B cell (primary cell): Measurements from ENCODE around the gene ARHGAP12. TPM values are rescaled to one million over a fixed set of nuclear protein-coding genes. Genes with fewer than 3 reads are reported as not detected.

Experiments used
- ATAC-seq: fragments of 200-7000 bp; cut with Tn5 transposase; one replicate; pipeline ENCODE4 v1.10.0; 2021; ENCODE audit warnings: low read depth, mild to moderate bottlenecking, moderate number of reproducible peaks, moderate library complexity
- CTCF ChIA-PET: fragments of 350-600 bp; sonication (Branson Sonifier 250); formaldehyde crosslinking; loops from one replicate; lab custom pipeline; 2021; ENCODE audit warnings: antibody characterized with exemption, inconsistent platforms; lab: Charles Lee
- POLR2A ChIA-PET: fragments of 350-600 bp; sonication (Branson Sonifier 250); formaldehyde crosslinking; loops from one replicate; lab custom pipeline; 2021; ENCODE audit warnings: antibody characterized with exemption; lab: Charles Lee
- DNase-seq: peaks from one replicate; pipeline ENCODE4 v3.0.0; 2013
- H2AFZ ChIP-seq: 2 replicates; pipeline ENCODE4 v1.6.1; 2012; ENCODE audit warnings: mild to moderate bottlenecking, low read depth, low read length; ENCODE audit not compliant: insufficient read depth, poor library complexity, severe bottlenecking
- H3K27ac ChIP-seq, 2 donors: 1 replicate in 1 of 2; 2 replicates in 1 of 2; pipeline ENCODE4 v1.5.1; 2012 to 2013; ENCODE audit warnings: low read length in 2 of 2, mild to moderate bottlenecking in 2 of 2, moderate library complexity in 1 of 2
- H3K27me3 ChIP-seq, 4 experiments: fragments of 200-600 bp in 1 of 4; sonication (generic) in 1 of 4; replicated peaks in 1 of 4; 1 replicate in 2 of 4; 2 replicates in 2 of 4; pipeline versions ENCODE4 v1.6.1 to v1.7.0; 2013 to 2016; ENCODE audit warnings: low read length in 3 of 4, mild to moderate bottlenecking in 2 of 4, mixed read lengths in 1 of 4, moderate library complexity in 1 of 4; ENCODE audit not compliant: insufficient read depth in 4 of 4, control insufficient read depth in 3 of 4; ENCODE audit errors: control extremely low read depth in 1 of 4
- H3K36me3 ChIP-seq, 2 experiments: replicated peaks in 1 of 2; 1 replicate in 1 of 2; 2 replicates in 1 of 2; pipeline versions ENCODE4 v1.6.1 to v1.7.1; 2013; ENCODE audit warnings: low read length in 1 of 2; ENCODE audit not compliant: insufficient read depth in 2 of 2, control insufficient read depth in 1 of 2; ENCODE audit errors: control extremely low read depth in 1 of 2, extremely low read depth in 1 of 2
- H3K4me1 ChIP-seq, 2 donors: fragments of 200-600 bp in 1 of 2; sonication (generic) in 1 of 2; 1 replicate in 1 of 2; 2 replicates in 1 of 2; pipeline versions ENCODE4 v1.5.1 to v1.6.1; 2013 to 2017; ENCODE audit warnings: low read length in 2 of 2; ENCODE audit not compliant: control insufficient read depth in 2 of 2, insufficient read depth in 2 of 2
- H3K4me2 ChIP-seq: replicated peaks from 2 replicates; pipeline ENCODE3; 2012; ENCODE audit warnings: mild to moderate bottlenecking, low read depth, low read length; ENCODE audit not compliant: poor library complexity, severe bottlenecking
- H3K4me3 ChIP-seq, 5 experiments: fragments of 200-600 bp in 1 of 5; sonication (generic) in 1 of 5; 1 replicate in 3 of 5; 2 replicates in 2 of 5; pipeline versions ENCODE4 v1.5.1 to v1.7.0; 2011 to 2016; ENCODE audit warnings: low read length in 4 of 5, mild to moderate bottlenecking in 4 of 5, low read depth in 2 of 5, control low read depth in 1 of 5, moderate library complexity in 1 of 5; ENCODE audit not compliant: insufficient read depth in 1 of 5; ENCODE audit errors: control extremely low read depth in 1 of 5, extremely low read depth in 1 of 5
- H3K79me2 ChIP-seq: fragments of 200-600 bp; sonication (generic); one replicate; pipeline ENCODE4 v1.6.0; 2016; ENCODE audit warnings: low read length; ENCODE audit not compliant: control insufficient read depth, insufficient read depth
- H3K9ac ChIP-seq: fragments of 200-600 bp; sonication (generic); 2 replicates; pipeline ENCODE4 v1.6.1; 2017; ENCODE audit warnings: mild to moderate bottlenecking, low read length, moderate library complexity
- H3K9me3 ChIP-seq, 3 donors: one replicate each; pipeline versions ENCODE4 v1.6.1 to v1.7.1; 2013; ENCODE audit warnings: low read length in 2 of 3; ENCODE audit not compliant: control insufficient read depth in 2 of 3, insufficient read depth in 1 of 3; ENCODE audit errors: control extremely low read depth in 1 of 3
- H4K20me1 ChIP-seq: 2 replicates; pipeline ENCODE4 v1.6.0; 2012; ENCODE audit warnings: mild to moderate bottlenecking, low read length; ENCODE audit not compliant: insufficient read depth, control insufficient read depth, poor library complexity, severe bottlenecking
- H3K27ac Mint-ChIP-seq: one replicate; pipeline ENCODE4 v1.8.0; 2021; ENCODE audit warnings: mixed read lengths
- H3K27me3 Mint-ChIP-seq: one replicate; pipeline ENCODE4 v1.8.0; 2021; ENCODE audit warnings: mixed read lengths
- H3K4me1 Mint-ChIP-seq: one replicate; pipeline ENCODE4 v1.8.0; 2021; ENCODE audit warnings: mixed read lengths
- H3K4me3 Mint-ChIP-seq: one replicate; pipeline ENCODE4 v1.8.0; 2021; ENCODE audit warnings: mixed read lengths
- H3K9me3 Mint-ChIP-seq: one replicate; pipeline ENCODE4 v1.8.0; 2022; ENCODE audit warnings: mixed read lengths; ENCODE audit not compliant: insufficient read depth
- EZH2 ChIP-seq: IDR thresholded peaks from 2 replicates; pipeline ENCODE4 v1.6.1; 2012; ENCODE audit warnings: borderline replicate concordance, low read depth, mild to moderate bottlenecking, moderate library complexity, low read length; ENCODE audit not compliant: insufficient read depth, poor library complexity, severe bottlenecking
- WGBS: methylation state at CpG from one replicate; pipeline ENCODE4 v1.1.5; 2013; ENCODE audit warnings: missing lambda C conversion rate; ENCODE audit not compliant: insufficient coverage; 5-methylcytosine and 5-hydroxymethylcytosine counted together
- intact Hi-C: fragments of 100-400 bp; cut with micrococcal nuclease; formaldehyde crosslinking; loops from one replicate; pipeline ENCODE4 v1.10.0; 2022
- polyA plus RNA-seq: library from polyadenylated mRNA; depleted of rRNA; stranded (reverse); fragments of >200 nt; gene quantifications from 2 replicates; pipeline ENCODE4 v1.2.3, GENCODE V29; 2012
- total RNA-seq, 2 donors: library from RNA; stranded (reverse); fragments of 120-200 nt in 1 of 2; gene quantifications; 1 replicate in 1 of 2; 2 replicates in 1 of 2; pipeline versions ENCODE4 v1.2.3 to v1.2.4, GENCODE V29; 2013 to 2022
- TF ChIP-seq, protein P1 (sequence below): fragments of 200-600 bp; IDR thresholded peaks from one replicate; pipeline ENCODE4 v1.8.0; 2022; ENCODE audit warnings: antibody characterized with exemption, mild to moderate bottlenecking

The ARHGAP12 gene
- total and polyA plus RNA-seq, 2 donors (not counting 1 experiment from before 2014, with no cell fraction given), result 12.3 to 45.3 TPM

DNA sequence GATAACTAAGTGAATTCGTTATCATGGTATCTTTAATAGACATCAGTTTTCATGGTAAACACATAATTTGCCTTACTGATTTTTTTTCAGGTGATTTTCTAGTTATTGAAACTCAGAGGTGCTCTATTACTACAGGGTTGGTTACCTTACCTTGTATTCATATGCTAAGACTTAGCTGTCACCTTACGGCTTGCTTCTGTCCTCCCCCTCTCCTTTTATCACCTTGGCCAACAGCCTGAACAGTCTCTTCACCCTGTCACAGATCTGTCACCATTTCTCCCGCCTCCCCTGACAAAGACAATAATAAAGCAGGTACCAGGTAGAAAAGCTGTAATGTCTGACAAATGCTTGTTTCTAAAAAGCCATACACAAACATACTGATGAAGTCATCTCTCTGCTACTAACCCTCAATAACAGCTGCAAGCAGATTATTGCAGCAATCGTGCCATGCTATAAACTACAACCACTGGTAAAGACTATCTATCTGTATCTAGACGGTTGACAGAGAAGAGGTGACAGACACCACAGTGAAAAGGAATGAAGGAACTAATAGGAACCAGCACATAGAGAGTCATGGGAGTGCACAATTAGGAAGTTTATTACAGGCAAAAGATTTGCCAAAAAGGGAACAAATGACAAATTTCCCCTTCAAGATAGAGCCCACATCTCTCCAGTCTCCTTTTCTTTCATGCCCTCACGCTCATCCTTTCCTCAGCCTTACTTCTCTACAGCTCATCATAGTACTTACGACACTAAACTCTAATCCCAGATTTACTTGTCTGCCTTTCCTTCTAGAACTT lies 57.2 kb downstream of the ARHGAP12 start:
- no peaks in the 10 kb centered on the region for H3K27me3 ChIP-seq
- peaks cover under 1 to 4% of the 10 kb centered on the region in 2 donors for H3K4me1 ChIP-seq
- H2AFZ ChIP-seq, result no peak overlapping the region
- H4K20me1 ChIP-seq, result peaks cover 55% of the 10 kb centered on the region
- no peak overlapping the region for H3K9ac ChIP-seq
- intact Hi-C loops, result no loop called here
- H3K27ac Mint-ChIP-seq, result no peak overlapping the region
- H3K9me3 ChIP-seq, result no peaks in the 10 kb centered on the region
- H3K79me2 ChIP-seq, result peaks cover 76% of the 10 kb centered on the region
- no peak overlapping the region for H3K4me3 Mint-ChIP-seq
- no peaks in the 10 kb centered on the region for H3K9me3 Mint-ChIP-seq
- DNase-seq (no peak), ATAC-seq (no peak)
- WGBS, result 93% methylated on average over 4 of the region's 7 CpGs
- peaks cover 2% of the 10 kb centered on the region for H3K4me1 Mint-ChIP-seq
- CTCF ChIA-PET, result interaction anchor here (3.2 kb wide), 1 partner anchor 9 kb away, joined by 14 read pairs; no protein-coding TSS in a partner anchor
- H3K27me3 Mint-ChIP-seq, result no peaks in the 10 kb centered on the region
- no peak overlapping the region for H3K27ac ChIP-seq
- H3K36me3 ChIP-seq, result no peaks in the 10 kb centered on the region
- TF ChIP-seq, protein P1, sequence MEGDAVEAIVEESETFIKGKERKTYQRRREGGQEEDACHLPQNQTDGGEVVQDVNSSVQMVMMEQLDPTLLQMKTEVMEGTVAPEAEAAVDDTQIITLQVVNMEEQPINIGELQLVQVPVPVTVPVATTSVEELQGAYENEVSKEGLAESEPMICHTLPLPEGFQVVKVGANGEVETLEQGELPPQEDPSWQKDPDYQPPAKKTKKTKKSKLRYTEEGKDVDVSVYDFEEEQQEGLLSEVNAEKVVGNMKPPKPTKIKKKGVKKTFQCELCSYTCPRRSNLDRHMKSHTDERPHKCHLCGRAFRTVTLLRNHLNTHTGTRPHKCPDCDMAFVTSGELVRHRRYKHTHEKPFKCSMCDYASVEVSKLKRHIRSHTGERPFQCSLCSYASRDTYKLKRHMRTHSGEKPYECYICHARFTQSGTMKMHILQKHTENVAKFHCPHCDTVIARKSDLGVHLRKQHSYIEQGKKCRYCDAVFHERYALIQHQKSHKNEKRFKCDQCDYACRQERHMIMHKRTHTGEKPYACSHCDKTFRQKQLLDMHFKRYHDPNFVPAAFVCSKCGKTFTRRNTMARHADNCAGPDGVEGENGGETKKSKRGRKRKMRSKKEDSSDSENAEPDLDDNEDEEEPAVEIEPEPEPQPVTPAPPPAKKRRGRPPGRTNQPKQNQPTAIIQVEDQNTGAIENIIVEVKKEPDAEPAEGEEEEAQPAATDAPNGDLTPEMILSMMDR, result no peak
- no peak for TF ChIP-seq EZH2
- no peak overlapping the region for H3K4me2 ChIP-seq
- POLR2A ChIA-PET, result no interaction called here
- no peak overlapping the region for H3K4me3 ChIP-seq

- H3K4me1 ChIP-seq, result peaks cover 3 to 9% of the 10 kb centered on the region in 2 donors
- no peak overlapping the region for H3K4me3 ChIP-seq
- H3K9me3 ChIP-seq, result no peaks in the 10 kb centered on the region
- TF ChIP-seq, protein P1, result no peak
- TF ChIP-seq EZH2, result no peak
- H2AFZ ChIP-seq, result no peak overlapping the region
- Mint-ChIP-seq H3K27me3 (no peaks in the 10 kb centered on the region), H3K4me3 (no peak overlapping the region), H3K27ac (no peak overlapping the region), H3K9me3 (no peaks in the 10 kb centered on the region), H3K4me1 (peaks cover 20% of the 10 kb centered on the region)
- peaks cover 61% of the 10 kb centered on the region for H3K79me2 ChIP-seq
- H3K27ac ChIP-seq, result no peak overlapping the region
- DNase-seq (no peak), ATAC-seq (no peak)
- no peak overlapping the region for H3K4me2 ChIP-seq
- ChIA-PET CTCF (interaction anchor here (0.6 to 1.0 kb wide), 2 partner anchors 16 to 137 kb away, joined by 3 read pairs; no protein-coding TSS in a partner anchor), POLR2A (no interaction called here)
- no peaks in the 10 kb centered on the region for H3K27me3 ChIP-seq
- no peak overlapping the region for H3K9ac ChIP-seq
- H3K36me3 ChIP-seq, result no peaks in the 10 kb centered on the region
- peaks cover 44% of the 10 kb centered on the region for H4K20me1 ChIP-seq
- intact Hi-C loops, result no loop called here
- WGBS, result 100% methylated on average over 2 of the region's 3 CpGs
Observed at GRCh38 chr10:31867646-31868045, 61.0 kb downstream of the ARHGAP12 start.
